GM23338 (cell line): ENCODE measurements around the gene ANKS1B.

ENCODE experiments used
- CREB1 ChIP-seq: fragments of 250-450 bp; sonication (Bioruptor Pico); IDR thresholded peaks from 2 replicates; pipeline ENCODE4 v1.5.0; 2020; ENCODE audit warnings: low read depth, mild to moderate bottlenecking, moderate library complexity
- EZH2 ChIP-seq: fragments of 200-600 bp; sonication (generic); IDR thresholded peaks from one replicate; pipeline ENCODE4 v1.8.0; 2017; ENCODE audit warnings: antibody characterized with exemption, mild to moderate bottlenecking, low read depth; ENCODE audit not compliant: unreplicated experiment
- EZH2phosphoT487 ChIP-seq: fragments of 200-600 bp; sonication (generic); IDR thresholded peaks from one replicate; pipeline ENCODE4 v1.8.1; 2018; ENCODE audit warnings: antibody characterized with exemption; ENCODE audit not compliant: unreplicated experiment
- JUNB ChIP-seq: IDR thresholded peaks from one replicate; pipeline ENCODE4 v1.6.1; 2016; ENCODE audit warnings: antibody characterized with exemption; ENCODE audit not compliant: unreplicated experiment
- POLR2AphosphoS5 ChIP-seq: IDR thresholded peaks from 2 replicates; pipeline ENCODE4 v1.6.1; 2016; ENCODE audit warnings: antibody characterized with exemption, low read depth
- STAT1 ChIP-seq: IDR thresholded peaks from one replicate; pipeline ENCODE4 v1.6.1; 2016; ENCODE audit warnings: antibody characterized with exemption; ENCODE audit not compliant: unreplicated experiment
- ZNF331 ChIP-seq: fragments of 250-450 bp; sonication (Bioruptor Pico); IDR thresholded peaks from 2 replicates; pipeline ENCODE4 v1.5.0; 2020; ENCODE audit warnings: low read depth, mild to moderate bottlenecking, moderate library complexity
- TF ChIP-seq, protein P1 (sequence below), 2 experiments: fragments of 200-600 bp in 1 of 2; sonication (generic) in 1 of 2; conservative IDR thresholded peaks; 2 replicates each; pipeline versions ENCODE4 v1.5.1 to v1.6.1; 2016 to 2017; ENCODE audit warnings: antibody characterized with exemption in 2 of 2, low read depth in 2 of 2, mild to moderate bottlenecking in 2 of 2, moderate library complexity in 1 of 2
- TF ChIP-seq, protein P2 (sequence below): IDR thresholded peaks from 2 replicates; pipeline ENCODE4 v1.6.1; 2016; ENCODE audit warnings: antibody characterized with exemption
- TF ChIP-seq, protein P3 (sequence below): IDR thresholded peaks from one replicate; pipeline ENCODE4 v1.6.1; 2018; ENCODE audit warnings: antibody characterized with exemption; ENCODE audit not compliant: unreplicated experiment
- TF ChIP-seq, protein P4 (sequence below): fragments of 250-450 bp; sonication (Bioruptor Pico); IDR thresholded peaks from 2 replicates; pipeline ENCODE4 v1.5.0; 2020; ENCODE audit warnings: mild to moderate bottlenecking, moderate library complexity

DNA sequence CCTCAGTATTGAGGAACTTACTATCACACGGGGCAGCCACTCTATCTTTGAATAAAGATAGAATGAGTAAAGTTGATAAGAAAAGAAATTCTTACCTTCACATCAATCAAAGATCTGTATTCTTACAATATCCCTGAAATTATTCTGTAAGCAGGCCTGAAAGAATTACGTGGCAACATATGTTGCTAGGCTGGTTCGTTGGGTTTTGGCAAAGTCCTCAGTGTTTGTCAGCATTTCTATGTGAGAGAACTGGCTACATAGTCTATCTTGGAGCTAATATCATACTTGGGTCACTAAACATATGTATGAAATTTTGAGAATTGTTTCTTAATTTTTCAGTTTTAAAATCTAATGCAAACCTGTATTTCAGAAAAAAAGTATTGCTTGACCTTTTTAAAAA lies 749.4 kb downstream of the ANKS1B start:
- TF ChIP-seq, protein P1, sequence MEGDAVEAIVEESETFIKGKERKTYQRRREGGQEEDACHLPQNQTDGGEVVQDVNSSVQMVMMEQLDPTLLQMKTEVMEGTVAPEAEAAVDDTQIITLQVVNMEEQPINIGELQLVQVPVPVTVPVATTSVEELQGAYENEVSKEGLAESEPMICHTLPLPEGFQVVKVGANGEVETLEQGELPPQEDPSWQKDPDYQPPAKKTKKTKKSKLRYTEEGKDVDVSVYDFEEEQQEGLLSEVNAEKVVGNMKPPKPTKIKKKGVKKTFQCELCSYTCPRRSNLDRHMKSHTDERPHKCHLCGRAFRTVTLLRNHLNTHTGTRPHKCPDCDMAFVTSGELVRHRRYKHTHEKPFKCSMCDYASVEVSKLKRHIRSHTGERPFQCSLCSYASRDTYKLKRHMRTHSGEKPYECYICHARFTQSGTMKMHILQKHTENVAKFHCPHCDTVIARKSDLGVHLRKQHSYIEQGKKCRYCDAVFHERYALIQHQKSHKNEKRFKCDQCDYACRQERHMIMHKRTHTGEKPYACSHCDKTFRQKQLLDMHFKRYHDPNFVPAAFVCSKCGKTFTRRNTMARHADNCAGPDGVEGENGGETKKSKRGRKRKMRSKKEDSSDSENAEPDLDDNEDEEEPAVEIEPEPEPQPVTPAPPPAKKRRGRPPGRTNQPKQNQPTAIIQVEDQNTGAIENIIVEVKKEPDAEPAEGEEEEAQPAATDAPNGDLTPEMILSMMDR (conservative IDR thresholded peaks at IDR 0.05; ENCODE audit: low read depth in 2 of 2): no peak
- TF ChIP-seq EZH2phosphoT487 (no peak), STAT1 (no peak), CREB1 (CRISPR knock-in tag) (no peak), JUNB (no peak), POLR2AphosphoS5 (no peak), EZH2 (no peak), ZNF331 (CRISPR knock-in tag) (no peak)
- TF ChIP-seq, protein P2, sequence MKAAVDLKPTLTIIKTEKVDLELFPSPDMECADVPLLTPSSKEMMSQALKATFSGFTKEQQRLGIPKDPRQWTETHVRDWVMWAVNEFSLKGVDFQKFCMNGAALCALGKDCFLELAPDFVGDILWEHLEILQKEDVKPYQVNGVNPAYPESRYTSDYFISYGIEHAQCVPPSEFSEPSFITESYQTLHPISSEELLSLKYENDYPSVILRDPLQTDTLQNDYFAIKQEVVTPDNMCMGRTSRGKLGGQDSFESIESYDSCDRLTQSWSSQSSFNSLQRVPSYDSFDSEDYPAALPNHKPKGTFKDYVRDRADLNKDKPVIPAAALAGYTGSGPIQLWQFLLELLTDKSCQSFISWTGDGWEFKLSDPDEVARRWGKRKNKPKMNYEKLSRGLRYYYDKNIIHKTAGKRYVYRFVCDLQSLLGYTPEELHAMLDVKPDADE: no peak
- TF ChIP-seq, protein P3, sequence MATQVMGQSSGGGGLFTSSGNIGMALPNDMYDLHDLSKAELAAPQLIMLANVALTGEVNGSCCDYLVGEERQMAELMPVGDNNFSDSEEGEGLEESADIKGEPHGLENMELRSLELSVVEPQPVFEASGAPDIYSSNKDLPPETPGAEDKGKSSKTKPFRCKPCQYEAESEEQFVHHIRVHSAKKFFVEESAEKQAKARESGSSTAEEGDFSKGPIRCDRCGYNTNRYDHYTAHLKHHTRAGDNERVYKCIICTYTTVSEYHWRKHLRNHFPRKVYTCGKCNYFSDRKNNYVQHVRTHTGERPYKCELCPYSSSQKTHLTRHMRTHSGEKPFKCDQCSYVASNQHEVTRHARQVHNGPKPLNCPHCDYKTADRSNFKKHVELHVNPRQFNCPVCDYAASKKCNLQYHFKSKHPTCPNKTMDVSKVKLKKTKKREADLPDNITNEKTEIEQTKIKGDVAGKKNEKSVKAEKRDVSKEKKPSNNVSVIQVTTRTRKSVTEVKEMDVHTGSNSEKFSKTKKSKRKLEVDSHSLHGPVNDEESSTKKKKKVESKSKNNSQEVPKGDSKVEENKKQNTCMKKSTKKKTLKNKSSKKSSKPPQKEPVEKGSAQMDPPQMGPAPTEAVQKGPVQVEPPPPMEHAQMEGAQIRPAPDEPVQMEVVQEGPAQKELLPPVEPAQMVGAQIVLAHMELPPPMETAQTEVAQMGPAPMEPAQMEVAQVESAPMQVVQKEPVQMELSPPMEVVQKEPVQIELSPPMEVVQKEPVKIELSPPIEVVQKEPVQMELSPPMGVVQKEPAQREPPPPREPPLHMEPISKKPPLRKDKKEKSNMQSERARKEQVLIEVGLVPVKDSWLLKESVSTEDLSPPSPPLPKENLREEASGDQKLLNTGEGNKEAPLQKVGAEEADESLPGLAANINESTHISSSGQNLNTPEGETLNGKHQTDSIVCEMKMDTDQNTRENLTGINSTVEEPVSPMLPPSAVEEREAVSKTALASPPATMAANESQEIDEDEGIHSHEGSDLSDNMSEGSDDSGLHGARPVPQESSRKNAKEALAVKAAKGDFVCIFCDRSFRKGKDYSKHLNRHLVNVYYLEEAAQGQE: no peak
- TF ChIP-seq, protein P4, sequence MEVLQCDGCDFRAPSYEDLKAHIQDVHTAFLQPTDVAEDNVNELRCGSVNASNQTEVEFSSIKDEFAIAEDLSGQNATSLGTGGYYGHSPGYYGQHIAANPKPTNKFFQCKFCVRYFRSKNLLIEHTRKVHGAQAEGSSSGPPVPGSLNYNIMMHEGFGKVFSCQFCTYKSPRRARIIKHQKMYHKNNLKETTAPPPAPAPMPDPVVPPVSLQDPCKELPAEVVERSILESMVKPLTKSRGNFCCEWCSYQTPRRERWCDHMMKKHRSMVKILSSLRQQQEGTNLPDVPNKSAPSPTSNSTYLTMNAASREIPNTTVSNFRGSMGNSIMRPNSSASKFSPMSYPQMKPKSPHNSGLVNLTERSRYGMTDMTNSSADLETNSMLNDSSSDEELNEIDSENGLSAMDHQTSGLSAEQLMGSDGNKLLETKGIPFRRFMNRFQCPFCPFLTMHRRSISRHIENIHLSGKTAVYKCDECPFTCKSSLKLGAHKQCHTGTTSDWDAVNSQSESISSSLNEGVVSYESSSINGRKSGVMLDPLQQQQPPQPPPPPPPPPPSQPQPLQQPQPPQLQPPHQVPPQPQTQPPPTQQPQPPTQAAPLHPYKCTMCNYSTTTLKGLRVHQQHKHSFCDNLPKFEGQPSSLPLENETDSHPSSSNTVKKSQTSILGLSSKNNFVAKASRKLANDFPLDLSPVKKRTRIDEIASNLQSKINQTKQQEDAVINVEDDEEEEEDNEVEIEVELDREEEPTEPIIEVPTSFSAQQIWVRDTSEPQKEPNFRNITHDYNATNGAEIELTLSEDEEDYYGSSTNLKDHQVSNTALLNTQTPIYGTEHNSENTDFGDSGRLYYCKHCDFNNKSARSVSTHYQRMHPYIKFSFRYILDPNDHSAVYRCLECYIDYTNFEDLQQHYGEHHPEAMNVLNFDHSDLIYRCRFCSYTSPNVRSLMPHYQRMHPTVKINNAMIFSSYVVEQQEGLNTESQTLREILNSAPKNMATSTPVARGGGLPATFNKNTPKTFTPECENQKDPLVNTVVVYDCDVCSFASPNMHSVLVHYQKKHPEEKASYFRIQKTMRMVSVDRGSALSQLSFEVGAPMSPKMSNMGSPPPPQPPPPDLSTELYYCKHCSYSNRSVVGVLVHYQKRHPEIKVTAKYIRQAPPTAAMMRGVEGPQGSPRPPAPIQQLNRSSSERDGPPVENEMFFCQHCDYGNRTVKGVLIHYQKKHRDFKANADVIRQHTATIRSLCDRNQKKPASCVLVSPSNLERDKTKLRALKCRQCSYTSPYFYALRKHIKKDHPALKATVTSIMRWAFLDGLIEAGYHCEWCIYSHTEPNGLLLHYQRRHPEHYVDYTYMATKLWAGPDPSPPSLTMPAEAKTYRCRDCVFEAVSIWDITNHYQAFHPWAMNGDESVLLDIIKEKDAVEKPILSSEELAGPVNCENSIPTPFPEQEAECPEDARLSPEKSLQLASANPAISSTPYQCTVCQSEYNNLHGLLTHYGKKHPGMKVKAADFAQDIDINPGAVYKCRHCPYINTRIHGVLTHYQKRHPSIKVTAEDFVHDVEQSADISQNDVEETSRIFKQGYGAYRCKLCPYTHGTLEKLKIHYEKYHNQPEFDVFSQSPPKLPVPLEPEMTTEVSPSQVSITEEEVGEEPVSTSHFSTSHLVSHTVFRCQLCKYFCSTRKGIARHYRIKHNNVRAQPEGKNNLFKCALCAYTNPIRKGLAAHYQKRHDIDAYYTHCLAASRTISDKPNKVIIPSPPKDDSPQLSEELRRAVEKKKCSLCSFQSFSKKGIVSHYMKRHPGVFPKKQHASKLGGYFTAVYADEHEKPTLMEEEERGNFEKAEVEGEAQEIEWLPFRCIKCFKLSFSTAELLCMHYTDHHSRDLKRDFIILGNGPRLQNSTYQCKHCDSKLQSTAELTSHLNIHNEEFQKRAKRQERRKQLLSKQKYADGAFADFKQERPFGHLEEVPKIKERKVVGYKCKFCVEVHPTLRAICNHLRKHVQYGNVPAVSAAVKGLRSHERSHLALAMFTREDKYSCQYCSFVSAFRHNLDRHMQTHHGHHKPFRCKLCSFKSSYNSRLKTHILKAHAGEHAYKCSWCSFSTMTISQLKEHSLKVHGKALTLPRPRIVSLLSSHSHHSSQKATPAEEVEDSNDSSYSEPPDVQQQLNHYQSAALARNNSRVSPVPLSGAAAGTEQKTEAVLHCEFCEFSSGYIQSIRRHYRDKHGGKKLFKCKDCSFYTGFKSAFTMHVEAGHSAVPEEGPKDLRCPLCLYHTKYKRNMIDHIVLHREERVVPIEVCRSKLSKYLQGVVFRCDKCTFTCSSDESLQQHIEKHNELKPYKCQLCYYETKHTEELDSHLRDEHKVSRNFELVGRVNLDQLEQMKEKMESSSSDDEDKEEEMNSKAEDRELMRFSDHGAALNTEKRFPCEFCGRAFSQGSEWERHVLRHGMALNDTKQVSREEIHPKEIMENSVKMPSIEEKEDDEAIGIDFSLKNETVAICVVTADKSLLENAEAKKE (CRISPR knock-in tag): no peak
